Sigmoid colon (tissue), 7 donors: ENCODE measurements around the gene OR10K1. TPM values are rescaled to one million over a fixed set of nuclear protein-coding genes. Genes with fewer than 3 reads are reported as not detected.

Experiments used
- DNase-seq: peaks from one replicate; pipeline ENCODE4 v3.0.0-alpha.2; 2019
- H3K27ac ChIP-seq, 4 donors: fragments of 200-600 bp; sonication (generic); one replicate each; pipeline ENCODE4 v1.5.1; 2016 to 2019; ENCODE audit warnings: mild to moderate bottlenecking in 1 of 4
- H3K27me3 ChIP-seq, 3 donors: fragments of 200-600 bp; sonication (generic); one replicate each; pipeline ENCODE4 v1.5.1; 2019; ENCODE audit warnings: mild to moderate bottlenecking in 1 of 3
- H3K36me3 ChIP-seq, 4 donors: fragments of 200-600 bp; sonication (generic); one replicate each; pipeline ENCODE4 v1.5.1; 2016 to 2019
- H3K4me1 ChIP-seq, 4 donors: fragments of 200-600 bp; sonication (generic); one replicate each; pipeline ENCODE4 v1.5.1; 2017 to 2019
- H3K4me3 ChIP-seq, 4 donors: fragments of 200-600 bp; sonication (generic); one replicate each; pipeline ENCODE4 v1.5.1; 2017 to 2019; ENCODE audit warnings: mild to moderate bottlenecking in 2 of 4, moderate library complexity in 1 of 4
- H3K9me3 ChIP-seq, 4 donors: fragments of 200-600 bp in 3 of 4; sonication (generic) in 3 of 4; one replicate each; pipeline versions ENCODE4 v1.5.1 to v1.6.1; 2013 to 2019
- EP300 ChIP-seq, 4 donors: sonication (generic); formaldehyde crosslinking; IDR thresholded peaks; one replicate each; pipeline ENCODE4 v1.6.1; 2017; ENCODE audit warnings: antibody characterized with exemption in 4 of 4
- POLR2A ChIP-seq, 2 donors: fragments of 450-650 bp; IDR thresholded peaks; one replicate each; pipeline ENCODE4 v1.6.1; 2016; ENCODE audit warnings: antibody characterized with exemption in 2 of 2, mild to moderate bottlenecking in 2 of 2, moderate library complexity in 2 of 2
- POLR2AphosphoS5 ChIP-seq, 4 donors: sonication (generic); formaldehyde crosslinking; IDR thresholded peaks; one replicate each; pipeline ENCODE4 v1.6.1; 2017; ENCODE audit warnings: antibody characterized with exemption in 4 of 4
- WGBS, 2 donors: extraction: QIAGEN DNeasy Blood & Tissue Kit; methylation state at CpG; one replicate each; pipeline ENCODE4 v1.1.7; 2013; 5-methylcytosine and 5-hydroxymethylcytosine counted together
- intact Hi-C: fragments of 100-400 bp; cut with DNase I; formaldehyde crosslinking; loops from one replicate; pipeline ENCODE4 v1.15.1; 2023
- polyA plus RNA-seq, 3 donors: library from polyadenylated mRNA; stranded (reverse); fragments of 200-250 nt; gene quantifications; one replicate each; pipeline ENCODE4 v1.2.3, GENCODE V29; 2013
- total RNA-seq, 4 donors: library from RNA; depleted of rRNA; stranded (reverse); fragments of >200 nt; gene quantifications; one replicate each; pipeline ENCODE4 v1.1.0, GENCODE V29; 2016
- TF ChIP-seq, protein P1 (sequence below), 4 experiments: fragments of 450-650 bp in 3 of 4; fragments of 200-600 bp in 1 of 4; IDR thresholded peaks; one replicate each; pipeline ENCODE4 v1.5.1; 2016 to 2019; ENCODE audit warnings: antibody characterized with exemption in 4 of 4, mild to moderate bottlenecking in 3 of 4, moderate library complexity in 2 of 4
- donor health status: healthy with polysubstance abuse.
- donor health status: Bipolar disorder and iron deficiency.
- donor health status: healthy.

OR10K1 gene
- total and polyA plus RNA-seq, 7 donors: not detected

- Histone ChIP-seq H3K36me3 (no peaks in the 10 kb centered on the region), H3K9me3 (no peaks in the 10 kb centered on the region), H3K4me3 (no peak overlapping the region), H3K27ac (no peak overlapping the region), H3K27me3 (no peaks in the 10 kb centered on the region), H3K4me1 (no peaks in the 10 kb centered on the region)
- 22 to 65% methylated on average over 3 of the region's 3 CpGs for WGBS, 2 donors
- intact Hi-C loops: no loop called here
- TF ChIP-seq POLR2A (IDR thresholded peaks at IDR 0.05) (no peak), EP300 (IDR thresholded peaks at IDR 0.05) (no peak), POLR2AphosphoS5 (IDR thresholded peaks at IDR 0.05) (no peak)
- TF ChIP-seq, protein P1, sequence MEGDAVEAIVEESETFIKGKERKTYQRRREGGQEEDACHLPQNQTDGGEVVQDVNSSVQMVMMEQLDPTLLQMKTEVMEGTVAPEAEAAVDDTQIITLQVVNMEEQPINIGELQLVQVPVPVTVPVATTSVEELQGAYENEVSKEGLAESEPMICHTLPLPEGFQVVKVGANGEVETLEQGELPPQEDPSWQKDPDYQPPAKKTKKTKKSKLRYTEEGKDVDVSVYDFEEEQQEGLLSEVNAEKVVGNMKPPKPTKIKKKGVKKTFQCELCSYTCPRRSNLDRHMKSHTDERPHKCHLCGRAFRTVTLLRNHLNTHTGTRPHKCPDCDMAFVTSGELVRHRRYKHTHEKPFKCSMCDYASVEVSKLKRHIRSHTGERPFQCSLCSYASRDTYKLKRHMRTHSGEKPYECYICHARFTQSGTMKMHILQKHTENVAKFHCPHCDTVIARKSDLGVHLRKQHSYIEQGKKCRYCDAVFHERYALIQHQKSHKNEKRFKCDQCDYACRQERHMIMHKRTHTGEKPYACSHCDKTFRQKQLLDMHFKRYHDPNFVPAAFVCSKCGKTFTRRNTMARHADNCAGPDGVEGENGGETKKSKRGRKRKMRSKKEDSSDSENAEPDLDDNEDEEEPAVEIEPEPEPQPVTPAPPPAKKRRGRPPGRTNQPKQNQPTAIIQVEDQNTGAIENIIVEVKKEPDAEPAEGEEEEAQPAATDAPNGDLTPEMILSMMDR (IDR thresholded peaks at IDR 0.05): no peak
- DNase-seq: no peak
These were observed 31.4 kb downstream of the OR10K1 start for GRCh38 chr1:158493054-158493453.

GRCh38 chr1:158494796-158495195, 33.2 kb downstream of the OR10K1 start:
- no peaks in the 10 kb centered on the region for H3K27me3 ChIP-seq
- H3K4me1 ChIP-seq: no peaks in the 10 kb centered on the region
- no peaks in the 10 kb centered on the region for H3K36me3 ChIP-seq
- H3K9me3 ChIP-seq: no peaks in the 10 kb centered on the region
- H3K4me3 ChIP-seq: no peak overlapping the region
- no peak overlapping the region for H3K27ac ChIP-seq
- intact Hi-C loops: no loop called here
- WGBS, 2 donors: 2 to 14% methylated on average over 2 of the region's 2 CpGs
- no peak for TF ChIP-seq POLR2AphosphoS5 (IDR thresholded peaks at IDR 0.05)
- TF ChIP-seq EP300 (IDR thresholded peaks at IDR 0.05): no peak
- TF ChIP-seq, protein P1 (IDR thresholded peaks at IDR 0.05): no peak
- TF ChIP-seq POLR2A (IDR thresholded peaks at IDR 0.05): no peak
- no peak for DNase-seq

DNA sequence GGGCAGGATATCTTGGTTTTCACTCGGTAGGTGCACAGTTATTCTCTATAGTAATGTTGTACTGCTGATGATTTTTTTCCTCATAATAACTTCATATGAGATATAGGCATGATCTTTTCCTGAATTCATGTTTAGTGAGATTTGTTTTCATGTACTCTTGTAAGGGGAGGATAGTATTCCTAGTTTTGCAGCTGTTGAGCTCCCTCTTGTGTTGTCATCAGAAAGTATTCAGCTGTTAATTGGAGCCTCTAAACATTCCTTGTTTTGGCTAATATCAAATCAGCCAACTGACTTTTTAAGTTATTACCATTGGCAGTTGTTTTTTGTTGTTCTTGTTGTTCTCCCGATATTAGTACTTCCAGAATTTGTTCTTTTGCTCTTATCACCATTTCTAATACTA, 34.7 kb downstream of the OR10K1 start:
- WGBS, 2 donors: 28 to 32% methylated on average over 2 of the region's 2 CpGs
- TF ChIP-seq EP300 (IDR thresholded peaks at IDR 0.05) (no peak), POLR2AphosphoS5 (IDR thresholded peaks at IDR 0.05) (no peak), POLR2A (IDR thresholded peaks at IDR 0.05) (no peak)
- TF ChIP-seq, protein P1 (IDR thresholded peaks at IDR 0.05): no peak

GRCh38 chr1:158506369-158506987, 44.8 kb downstream of the OR10K1 start:
- H3K4me3 ChIP-seq: no peak overlapping the region
- peaks cover 0 to 4% (median 0%) of the 10 kb centered on the region in 4 donors for H3K9me3 ChIP-seq
- no peak overlapping the region for H3K27ac ChIP-seq
- 24 to 37% methylated on average over 1 of the region's 1 CpG for WGBS, 2 donors
- DNase-seq: no peak
- intact Hi-C loops: no loop called here
- H3K36me3 ChIP-seq: no peaks in the 10 kb centered on the region
- H3K27me3 ChIP-seq: no peaks in the 10 kb centered on the region
- H3K4me1 ChIP-seq: no peaks in the 10 kb centered on the region
- TF ChIP-seq, protein P1 (IDR thresholded peaks at IDR 0.05): no peak
- TF ChIP-seq POLR2AphosphoS5 (IDR thresholded peaks at IDR 0.05): no peak
- TF ChIP-seq EP300 (IDR thresholded peaks at IDR 0.05): no peak
- no peak for TF ChIP-seq POLR2A (IDR thresholded peaks at IDR 0.05)

More for the DNA sequence above, 34.7 kb downstream of the OR10K1 start:
- intact Hi-C loops: no loop called here
- H3K36me3 ChIP-seq: no peaks in the 10 kb centered on the region
- no peak overlapping the region for H3K4me3 ChIP-seq
- no peaks in the 10 kb centered on the region for H3K4me1 ChIP-seq
- H3K27me3 ChIP-seq: no peaks in the 10 kb centered on the region
- H3K27ac ChIP-seq: no peak overlapping the region
- DNase-seq: no peak
- no peaks in the 10 kb centered on the region for H3K9me3 ChIP-seq

DNA sequence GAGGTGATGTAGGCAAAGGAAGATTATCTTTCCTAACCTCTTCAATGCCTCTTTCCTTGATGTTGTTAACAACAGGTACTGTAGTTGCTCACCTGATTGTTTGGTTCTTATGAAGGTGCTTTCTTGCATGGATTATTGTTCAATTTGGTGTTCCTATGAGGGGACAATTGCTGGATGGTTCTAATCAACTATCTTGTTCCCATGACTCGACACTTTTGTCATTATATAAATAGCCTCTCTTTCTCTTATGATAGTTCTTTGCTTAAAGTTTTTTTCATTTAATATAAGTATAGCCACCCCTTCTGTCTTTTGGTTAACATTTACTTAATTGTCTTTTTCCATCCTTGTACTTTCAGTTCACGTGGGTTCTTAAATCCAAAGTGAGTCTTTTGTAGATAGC, 45.9 kb downstream of the OR10K1 start:
- Histone ChIP-seq H3K27ac (no peak overlapping the region), H3K4me1 (no peaks in the 10 kb centered on the region), H3K36me3 (no peaks in the 10 kb centered on the region), H3K9me3 (no peaks in the 10 kb centered on the region), H3K27me3 (no peaks in the 10 kb centered on the region), H3K4me3 (no peak overlapping the region)
- DNase-seq: no peak
- TF ChIP-seq EP300 (IDR thresholded peaks at IDR 0.05) (no peak), POLR2A (IDR thresholded peaks at IDR 0.05) (no peak), POLR2AphosphoS5 (IDR thresholded peaks at IDR 0.05) (no peak)
- TF ChIP-seq, protein P1 (IDR thresholded peaks at IDR 0.05): no peak
- intact Hi-C loops: no loop called here
- 57 to 77% methylated on average over 2 of the region's 2 CpGs for WGBS, 2 donors
